ENCODE data around the gene ASXL2. TPM values are rescaled to one million over a fixed set of nuclear protein-coding genes. Genes with fewer than 3 reads are reported as not detected.
"Not testable (repeated sequence)": the region's sequence is repeated elsewhere in the genome, so short reads cannot be mapped to it uniquely, and the experiment has no call there.

ASXL2 gene
- total and polyA plus RNA-seq, 2 donors, result 4.6 to 7.4 TPM

DNA sequence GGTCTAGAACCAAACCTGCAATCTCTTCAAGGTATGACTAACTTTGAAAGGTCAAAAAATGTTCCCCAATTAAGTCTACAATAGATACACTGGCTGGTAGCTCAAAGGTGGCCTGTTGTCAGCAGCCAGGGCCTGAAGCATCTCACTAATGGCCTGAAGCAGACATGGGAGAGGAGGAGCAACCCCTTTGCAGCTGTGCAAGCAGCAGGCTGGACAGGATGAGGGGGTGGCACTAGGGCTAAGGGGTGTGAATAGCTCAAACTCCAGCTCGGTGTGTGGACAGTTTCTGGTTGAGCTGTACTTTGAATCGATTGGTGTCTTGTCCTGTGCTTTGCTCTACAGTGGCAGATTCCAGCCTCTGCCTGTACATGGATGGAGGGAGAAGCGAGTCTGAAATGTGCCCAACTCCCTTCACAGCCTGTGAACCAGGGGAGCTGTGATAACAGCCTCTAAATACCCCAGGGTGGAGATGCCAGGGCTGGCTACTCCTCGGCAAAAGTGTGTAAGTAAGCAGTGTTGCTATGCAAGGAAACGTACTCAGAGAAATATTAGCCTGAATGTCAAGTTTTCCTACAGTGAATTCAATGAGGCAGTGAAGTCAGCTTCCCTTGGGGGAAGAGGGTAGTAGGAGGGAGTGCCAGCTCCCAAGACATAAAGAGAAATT, 170.2 kb downstream of the ASXL2 start:
- peaks cover 0 to 2% of the 10 kb centered on the region in 2 donors for H3K4me1 ChIP-seq (ENCODE audit: control insufficient read depth in 2 of 2, insufficient read depth in 2 of 2, low read length in 2 of 2)
- no peak overlapping the region for H3K27ac ChIP-seq (ENCODE audit: low read depth in 1 of 2, low read length in 1 of 2)
- 94% methylated on average over 5 of the region's 5 CpGs for WGBS
- H3K27me3 ChIP-seq (ENCODE audit: control insufficient read depth in 2 of 2, insufficient read depth in 1 of 2, low read length in 1 of 2), result no peaks in the 10 kb centered on the region
- no peak overlapping the region for H3K4me3 ChIP-seq (ENCODE audit: low read length in 2 of 2)
- DNase-seq (ENCODE audit: low read depth in 6 of 9, low spot score in 9 of 9), result no peak
- H3K36me3 ChIP-seq (ENCODE audit: control insufficient read depth in 2 of 2, insufficient read depth in 2 of 2, low read length in 1 of 2), result no peaks in the 10 kb centered on the region
- no peaks in the 10 kb centered on the region for H3K9me3 ChIP-seq (ENCODE audit: control insufficient read depth in 2 of 2, insufficient read depth in 1 of 2, low read length in 1 of 2)

- DNase-seq (ENCODE audit: low read depth in 6 of 9, low spot score in 9 of 9); H3K4me1 ChIP-seq (ENCODE audit: control insufficient read depth in 2 of 2, insufficient read depth in 2 of 2, low read length in 2 of 2); H3K27ac ChIP-seq (ENCODE audit: low read depth in 1 of 2, low read length in 1 of 2); H3K9me3 ChIP-seq (ENCODE audit: control insufficient read depth in 2 of 2, insufficient read depth in 1 of 2, low read length in 1 of 2); H3K27me3 ChIP-seq (ENCODE audit: control insufficient read depth in 2 of 2, insufficient read depth in 1 of 2, low read length in 1 of 2); H3K36me3 ChIP-seq (ENCODE audit: control insufficient read depth in 2 of 2, insufficient read depth in 2 of 2, low read length in 1 of 2); H3K4me3 ChIP-seq (ENCODE audit: low read length in 2 of 2): not testable (repeated sequence)
- 95% methylated on average over 33 of the region's 33 CpGs for WGBS
Observed at GRCh38 chr2:25705575-25705974, 172.7 kb downstream of the ASXL2 start.

DNA sequence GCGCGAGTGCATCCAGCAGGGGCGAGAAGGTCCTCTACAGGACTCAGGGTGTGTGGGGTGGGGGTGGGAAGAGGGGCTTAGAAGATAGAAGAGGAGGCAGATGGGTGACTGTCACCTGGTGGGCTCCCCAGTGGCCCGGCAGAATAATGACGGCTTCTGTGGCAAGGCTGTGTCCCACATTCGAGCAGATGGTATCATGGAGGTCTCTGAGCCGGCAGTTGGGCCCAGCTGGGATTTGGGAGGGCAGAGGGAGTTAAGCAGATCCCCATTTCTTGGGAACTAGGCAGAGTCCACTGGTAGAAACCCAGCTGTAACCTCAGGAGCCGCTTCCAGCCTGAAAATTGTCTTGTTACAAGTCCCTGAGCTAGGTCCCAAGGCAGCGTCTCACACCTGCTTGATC, 176.5 kb downstream of the ASXL2 start:
- H3K27ac ChIP-seq (ENCODE audit: low read depth in 1 of 2, low read length in 1 of 2), result no peak overlapping the region
- H3K36me3 ChIP-seq (ENCODE audit: control insufficient read depth in 2 of 2, insufficient read depth in 2 of 2, low read length in 1 of 2), result no peaks in the 10 kb centered on the region

DNA sequence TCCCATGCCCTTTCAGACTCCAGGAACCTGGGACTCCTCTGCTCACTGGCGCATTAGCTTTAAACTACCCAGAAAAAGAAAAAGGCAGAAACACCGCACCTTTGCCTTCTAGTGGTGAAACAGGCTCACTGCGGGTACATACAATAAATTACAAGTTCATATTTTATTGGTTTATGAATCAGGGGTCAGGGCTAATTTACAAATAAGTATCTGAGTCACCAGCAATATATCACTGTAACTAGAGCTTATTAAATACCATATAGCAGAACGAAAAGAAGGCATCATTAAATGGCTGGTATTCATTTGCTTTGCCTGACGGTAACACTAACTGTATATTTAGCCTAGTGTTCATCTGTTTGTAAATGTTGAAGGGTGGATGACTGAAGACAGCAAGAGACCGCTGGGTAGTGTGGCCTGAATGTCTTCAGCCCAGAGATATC, 178.0 kb downstream of the ASXL2 start:
- peak in 6 of 9 donors; percentile 5 to 32 (median 15) for DNase-seq (ENCODE audit: low read depth in 6 of 9, low spot score in 9 of 9)
- Histone ChIP-seq H3K36me3 (ENCODE audit: control insufficient read depth in 2 of 2, insufficient read depth in 2 of 2, low read length in 1 of 2) (no peaks in the 10 kb centered on the region), H3K4me3 (ENCODE audit: low read length in 2 of 2) (no peak overlapping the region), H3K27ac (ENCODE audit: low read depth in 1 of 2, low read length in 1 of 2) (no peak overlapping the region), H3K4me1 (ENCODE audit: control insufficient read depth in 2 of 2, insufficient read depth in 2 of 2, low read length in 2 of 2) (peaks cover 0 to 3% of the 10 kb centered on the region in 2 donors), H3K9me3 (ENCODE audit: control insufficient read depth in 2 of 2, insufficient read depth in 1 of 2, low read length in 1 of 2) (no peaks in the 10 kb centered on the region), H3K27me3 (ENCODE audit: control insufficient read depth in 2 of 2, insufficient read depth in 1 of 2, low read length in 1 of 2) (peaks cover 0 to 21% of the 10 kb centered on the region in 2 donors)
- WGBS, result 53% methylated on average over 6 of the region's 6 CpGs

More for the DNA sequence above, 176.5 kb downstream of the ASXL2 start:
- DNase-seq (ENCODE audit: low read depth in 6 of 9, low spot score in 9 of 9), result no peak
- 95% methylated on average over 9 of the region's 9 CpGs for WGBS
- Histone ChIP-seq H3K4me1 (ENCODE audit: control insufficient read depth in 2 of 2, insufficient read depth in 2 of 2, low read length in 2 of 2) (peaks cover 0 to 3% of the 10 kb centered on the region in 2 donors), H3K27me3 (ENCODE audit: control insufficient read depth in 2 of 2, insufficient read depth in 1 of 2, low read length in 1 of 2) (peaks cover 0 to 21% of the 10 kb centered on the region in 2 donors), H3K4me3 (ENCODE audit: low read length in 2 of 2) (no peak overlapping the region), H3K9me3 (ENCODE audit: control insufficient read depth in 2 of 2, insufficient read depth in 1 of 2, low read length in 1 of 2) (no peaks in the 10 kb centered on the region)

DNA sequence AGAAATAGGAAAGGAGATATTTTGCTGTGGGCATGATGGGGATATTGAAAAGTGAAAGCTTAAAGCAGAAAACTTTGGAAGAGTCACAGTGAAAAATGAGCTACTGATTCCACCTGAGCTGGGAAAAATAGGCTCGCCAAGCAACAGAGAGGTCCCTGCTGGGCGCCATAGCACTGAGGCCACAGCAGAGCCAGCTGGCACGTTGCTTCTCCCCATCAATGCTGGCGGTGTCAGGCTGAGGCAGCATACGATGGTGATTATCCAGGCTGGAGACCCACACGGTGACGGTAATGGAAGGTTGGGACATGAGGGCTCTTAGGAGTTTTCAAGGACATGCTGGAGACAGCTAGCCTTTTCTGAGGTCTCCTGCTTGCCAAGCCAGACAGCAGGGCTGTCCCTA, 179.1 kb downstream of the ASXL2 start:
- Histone ChIP-seq H3K27ac (ENCODE audit: low read depth in 1 of 2, low read length in 1 of 2) (no peak overlapping the region), H3K36me3 (ENCODE audit: control insufficient read depth in 2 of 2, insufficient read depth in 2 of 2, low read length in 1 of 2) (no peaks in the 10 kb centered on the region), H3K9me3 (ENCODE audit: control insufficient read depth in 2 of 2, insufficient read depth in 1 of 2, low read length in 1 of 2) (no peaks in the 10 kb centered on the region), H3K27me3 (ENCODE audit: control insufficient read depth in 2 of 2, insufficient read depth in 1 of 2, low read length in 1 of 2) (peaks cover 0 to 21% of the 10 kb centered on the region in 2 donors), H3K4me1 (ENCODE audit: control insufficient read depth in 2 of 2, insufficient read depth in 2 of 2, low read length in 2 of 2) (peaks cover 0 to 3% of the 10 kb centered on the region in 2 donors), H3K4me3 (ENCODE audit: low read length in 2 of 2) (no peak overlapping the region)
- no peak for DNase-seq (ENCODE audit: low read depth in 6 of 9, low spot score in 9 of 9)
- 95% methylated on average over 7 of the region's 7 CpGs for WGBS

DNA sequence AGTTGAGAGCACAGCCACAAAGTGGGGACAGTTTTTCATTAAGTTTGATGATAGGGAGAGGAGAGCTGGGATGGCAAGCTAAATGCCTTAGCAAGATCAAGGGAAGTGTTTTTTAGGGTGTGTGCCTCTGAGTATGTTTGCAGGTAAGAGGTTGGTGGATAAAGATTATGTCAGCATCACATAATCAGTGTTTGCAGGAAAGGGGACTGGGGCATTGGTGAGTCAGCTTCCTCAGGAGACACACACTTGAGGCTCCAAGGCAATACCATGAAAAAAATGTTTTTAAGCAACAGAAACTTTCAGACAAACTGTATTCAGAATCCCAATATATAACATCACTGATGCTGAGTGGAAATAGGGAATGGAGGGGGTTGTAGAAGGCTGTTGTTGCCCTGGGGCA, 179.5 kb downstream of the ASXL2 start:
- no peak for DNase-seq (ENCODE audit: low read depth in 6 of 9, low spot score in 9 of 9)
- Histone ChIP-seq H3K4me1 (ENCODE audit: control insufficient read depth in 2 of 2, insufficient read depth in 2 of 2, low read length in 2 of 2) (peaks cover 0 to 3% of the 10 kb centered on the region in 2 donors), H3K36me3 (ENCODE audit: control insufficient read depth in 2 of 2, insufficient read depth in 2 of 2, low read length in 1 of 2) (no peaks in the 10 kb centered on the region), H3K27ac (ENCODE audit: low read depth in 1 of 2, low read length in 1 of 2) (no peak overlapping the region), H3K9me3 (ENCODE audit: control insufficient read depth in 2 of 2, insufficient read depth in 1 of 2, low read length in 1 of 2) (no peaks in the 10 kb centered on the region), H3K27me3 (ENCODE audit: control insufficient read depth in 2 of 2, insufficient read depth in 1 of 2, low read length in 1 of 2) (peaks cover 0 to 21% of the 10 kb centered on the region in 2 donors), H3K4me3 (ENCODE audit: low read length in 2 of 2) (no peak overlapping the region)

- no peak for DNase-seq (ENCODE audit: low read depth in 6 of 9, low spot score in 9 of 9)
- no peaks in the 10 kb centered on the region for H3K36me3 ChIP-seq (ENCODE audit: control insufficient read depth in 2 of 2, insufficient read depth in 2 of 2, low read length in 1 of 2)
- WGBS, result 89% methylated on average over 17 of the region's 17 CpGs
Observed at GRCh38 chr2:25697559-25698341, 180.5 kb downstream of the ASXL2 start.

GRCh38 chr2:25692737-25693445, 185.4 kb downstream of the ASXL2 start:
- WGBS, result 97% methylated on average over 6 of the region's 6 CpGs
- Histone ChIP-seq H3K9me3 (ENCODE audit: control insufficient read depth in 2 of 2, insufficient read depth in 1 of 2, low read length in 1 of 2) (no peaks in the 10 kb centered on the region), H3K36me3 (ENCODE audit: control insufficient read depth in 2 of 2, insufficient read depth in 2 of 2, low read length in 1 of 2) (no peaks in the 10 kb centered on the region), H3K4me3 (ENCODE audit: low read length in 2 of 2) (no peak overlapping the region), H3K4me1 (ENCODE audit: control insufficient read depth in 2 of 2, insufficient read depth in 2 of 2, low read length in 2 of 2) (peaks cover 0 to 2% of the 10 kb centered on the region in 2 donors), H3K27ac (ENCODE audit: low read depth in 1 of 2, low read length in 1 of 2) (no peak overlapping the region), H3K27me3 (ENCODE audit: control insufficient read depth in 2 of 2, insufficient read depth in 1 of 2, low read length in 1 of 2) (peaks cover 0 to 9% of the 10 kb centered on the region in 2 donors)
- DNase-seq (ENCODE audit: low read depth in 6 of 9, low spot score in 9 of 9), result no peak

More at GRCh38 chr2:25697559-25698341, 180.5 kb downstream of the ASXL2 start:
- H3K4me1 ChIP-seq (ENCODE audit: control insufficient read depth in 2 of 2, insufficient read depth in 2 of 2, low read length in 2 of 2), result peaks cover 0 to 3% of the 10 kb centered on the region in 2 donors
- peaks cover 0 to 21% of the 10 kb centered on the region in 2 donors for H3K27me3 ChIP-seq (ENCODE audit: control insufficient read depth in 2 of 2, insufficient read depth in 1 of 2, low read length in 1 of 2)
- H3K4me3 ChIP-seq (ENCODE audit: low read length in 2 of 2), result no peak overlapping the region
- H3K27ac ChIP-seq (ENCODE audit: low read depth in 1 of 2, low read length in 1 of 2), result no peak overlapping the region
- H3K9me3 ChIP-seq (ENCODE audit: control insufficient read depth in 2 of 2, insufficient read depth in 1 of 2, low read length in 1 of 2), result no peaks in the 10 kb centered on the region

DNA sequence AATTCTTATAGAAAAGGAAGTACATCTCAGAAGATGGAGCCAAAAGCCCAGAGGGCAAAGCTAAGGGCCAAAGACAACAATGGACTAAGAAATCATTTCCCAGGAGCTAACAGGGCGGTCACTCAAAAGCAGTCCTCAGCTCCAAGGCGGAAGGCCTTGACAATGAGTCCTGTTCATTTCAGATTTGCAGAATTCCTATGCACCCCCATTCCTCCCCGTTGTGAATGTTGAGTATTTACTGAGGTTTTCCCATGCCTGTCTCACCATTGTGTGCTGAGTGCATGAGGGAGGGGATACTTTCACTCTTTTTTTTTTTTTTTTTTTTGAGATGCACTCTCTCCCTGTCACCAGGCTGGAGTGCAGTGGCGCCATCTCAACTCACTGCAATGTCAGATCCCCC, 186.1 kb downstream of the ASXL2 start:
- DNase-seq (ENCODE audit: low read depth in 6 of 9, low spot score in 9 of 9), result no peak
- no peaks in the 10 kb centered on the region for H3K9me3 ChIP-seq (ENCODE audit: control insufficient read depth in 2 of 2, insufficient read depth in 1 of 2, low read length in 1 of 2)
- peaks cover 0 to 2% of the 10 kb centered on the region in 2 donors for H3K27me3 ChIP-seq (ENCODE audit: control insufficient read depth in 2 of 2, insufficient read depth in 1 of 2, low read length in 1 of 2)
- 94% methylated on average over 4 of the region's 4 CpGs for WGBS
- no peak overlapping the region for H3K4me3 ChIP-seq (ENCODE audit: low read length in 2 of 2)
- no peaks in the 10 kb centered on the region for H3K4me1 ChIP-seq (ENCODE audit: control insufficient read depth in 2 of 2, insufficient read depth in 2 of 2, low read length in 2 of 2)
- no peak overlapping the region for H3K27ac ChIP-seq (ENCODE audit: low read depth in 1 of 2, low read length in 1 of 2)
- no peaks in the 10 kb centered on the region for H3K36me3 ChIP-seq (ENCODE audit: control insufficient read depth in 2 of 2, insufficient read depth in 2 of 2, low read length in 1 of 2)
